ENCODE results near the gene FHAD1.

GRCh38 chr1:15275921-15276683, 29.1 kb downstream of the FHAD1 start:
- TF ChIP-seq EZH2 (IDR thresholded peaks at IDR 0.05; ENCODE audit: borderline replicate concordance, insufficient read depth, low read depth, low read length, poor library complexity, severe bottlenecking) (no peak), CTCF (IDR thresholded peaks at IDR 0.05) (no peak)
